Measurements from ENCODE around the gene IFT122.

GRCh38 chr3:129419476-129419875 lies 20.5 kb upstream of the IFT122 start:
- TF ChIP-seq POLR2A (IDR thresholded peaks at IDR 0.05) (no peak), EP300 (IDR thresholded peaks at IDR 0.05) (no peak), POLR2AphosphoS5 (IDR thresholded peaks at IDR 0.05) (no peak)
- TF ChIP-seq, protein P1, sequence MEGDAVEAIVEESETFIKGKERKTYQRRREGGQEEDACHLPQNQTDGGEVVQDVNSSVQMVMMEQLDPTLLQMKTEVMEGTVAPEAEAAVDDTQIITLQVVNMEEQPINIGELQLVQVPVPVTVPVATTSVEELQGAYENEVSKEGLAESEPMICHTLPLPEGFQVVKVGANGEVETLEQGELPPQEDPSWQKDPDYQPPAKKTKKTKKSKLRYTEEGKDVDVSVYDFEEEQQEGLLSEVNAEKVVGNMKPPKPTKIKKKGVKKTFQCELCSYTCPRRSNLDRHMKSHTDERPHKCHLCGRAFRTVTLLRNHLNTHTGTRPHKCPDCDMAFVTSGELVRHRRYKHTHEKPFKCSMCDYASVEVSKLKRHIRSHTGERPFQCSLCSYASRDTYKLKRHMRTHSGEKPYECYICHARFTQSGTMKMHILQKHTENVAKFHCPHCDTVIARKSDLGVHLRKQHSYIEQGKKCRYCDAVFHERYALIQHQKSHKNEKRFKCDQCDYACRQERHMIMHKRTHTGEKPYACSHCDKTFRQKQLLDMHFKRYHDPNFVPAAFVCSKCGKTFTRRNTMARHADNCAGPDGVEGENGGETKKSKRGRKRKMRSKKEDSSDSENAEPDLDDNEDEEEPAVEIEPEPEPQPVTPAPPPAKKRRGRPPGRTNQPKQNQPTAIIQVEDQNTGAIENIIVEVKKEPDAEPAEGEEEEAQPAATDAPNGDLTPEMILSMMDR (IDR thresholded peaks at IDR 0.05): no peak
